ENCODE results near the gene EBF4. TPM values are rescaled to one million over a fixed set of nuclear protein-coding genes. Genes with fewer than 3 reads are reported as not detected.

Gene EBF4
- total and polyA plus RNA-seq, 12 donors, result 2.0 to 8.0 (median 3.7) TPM

DNA sequence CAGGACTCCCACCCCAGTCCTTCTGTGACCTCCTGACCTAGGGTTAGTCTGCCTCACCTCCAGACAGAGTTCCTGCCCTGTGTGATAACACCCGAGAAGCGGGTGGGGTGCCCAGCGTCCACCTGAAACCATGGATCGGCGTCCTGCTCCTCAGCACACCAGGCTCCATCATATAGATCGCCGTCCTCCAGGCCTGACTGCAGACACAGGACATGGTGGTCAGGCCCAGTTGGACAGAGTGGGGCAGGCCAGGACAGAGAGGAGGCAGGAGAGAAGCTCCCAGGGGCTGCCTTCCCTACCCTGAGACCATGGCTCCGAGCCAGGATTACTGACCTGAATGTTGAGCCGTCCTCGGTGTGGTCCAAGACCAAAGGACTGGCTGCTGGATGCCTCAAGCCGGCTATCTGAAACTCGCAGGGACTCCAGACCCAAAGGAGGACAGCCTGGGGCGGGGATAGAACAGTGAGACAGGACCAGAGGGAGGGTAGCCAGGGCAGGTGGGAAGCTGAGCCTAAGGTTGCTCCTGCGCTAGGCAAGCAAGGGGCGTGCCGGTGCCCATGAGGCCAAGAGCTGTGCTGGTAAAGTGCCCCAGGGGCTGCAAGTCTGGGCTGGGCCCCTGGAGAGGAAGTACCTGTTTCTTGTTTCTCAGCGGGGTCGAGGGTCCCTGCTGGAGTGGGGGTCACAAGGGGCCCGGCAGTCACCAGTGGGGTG is 105.7 kb downstream of the EBF4 start:
- 87 to 90% methylated on average over 19 of the region's 19 CpGs for WGBS, 2 donors
- peaks cover 0 to 4% (median 0%) of the 10 kb centered on the region in 11 donors for H3K9me3 ChIP-seq
- no peak for ATAC-seq

DNA sequence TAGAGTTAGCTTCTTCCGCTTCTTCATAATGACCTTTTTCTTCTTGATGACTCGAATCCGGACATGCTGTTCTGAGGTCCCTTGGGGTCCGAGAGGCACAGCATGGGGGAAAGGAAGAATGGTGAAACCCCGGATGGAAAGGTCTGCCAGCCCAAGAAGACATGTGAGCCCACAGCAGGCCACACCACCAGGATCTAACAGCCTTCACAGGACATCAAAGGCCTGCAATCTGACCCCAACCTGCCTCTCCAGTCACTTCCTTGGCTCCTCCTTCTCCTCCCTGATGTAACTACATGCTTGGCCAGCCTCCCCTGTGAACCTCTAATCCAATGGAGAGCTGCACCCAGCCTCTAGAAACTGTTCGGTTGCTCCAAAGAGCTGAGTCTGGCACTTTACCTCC is 106.2 kb downstream of the EBF4 start:
- TF ChIP-seq, protein P1, sequence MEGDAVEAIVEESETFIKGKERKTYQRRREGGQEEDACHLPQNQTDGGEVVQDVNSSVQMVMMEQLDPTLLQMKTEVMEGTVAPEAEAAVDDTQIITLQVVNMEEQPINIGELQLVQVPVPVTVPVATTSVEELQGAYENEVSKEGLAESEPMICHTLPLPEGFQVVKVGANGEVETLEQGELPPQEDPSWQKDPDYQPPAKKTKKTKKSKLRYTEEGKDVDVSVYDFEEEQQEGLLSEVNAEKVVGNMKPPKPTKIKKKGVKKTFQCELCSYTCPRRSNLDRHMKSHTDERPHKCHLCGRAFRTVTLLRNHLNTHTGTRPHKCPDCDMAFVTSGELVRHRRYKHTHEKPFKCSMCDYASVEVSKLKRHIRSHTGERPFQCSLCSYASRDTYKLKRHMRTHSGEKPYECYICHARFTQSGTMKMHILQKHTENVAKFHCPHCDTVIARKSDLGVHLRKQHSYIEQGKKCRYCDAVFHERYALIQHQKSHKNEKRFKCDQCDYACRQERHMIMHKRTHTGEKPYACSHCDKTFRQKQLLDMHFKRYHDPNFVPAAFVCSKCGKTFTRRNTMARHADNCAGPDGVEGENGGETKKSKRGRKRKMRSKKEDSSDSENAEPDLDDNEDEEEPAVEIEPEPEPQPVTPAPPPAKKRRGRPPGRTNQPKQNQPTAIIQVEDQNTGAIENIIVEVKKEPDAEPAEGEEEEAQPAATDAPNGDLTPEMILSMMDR (IDR thresholded peaks at IDR 0.05), result no peak
- peak in 1 of 8 donors; percentile 12 for ATAC-seq
- no peak for DNase-seq
- peaks cover 0 to 25% (median 12%) of the 10 kb centered on the region in 9 donors for H3K4me1 ChIP-seq
- 69 to 73% methylated on average over 6 of the region's 6 CpGs for WGBS, 2 donors
- no peaks in the 10 kb centered on the region for H3K36me3 ChIP-seq
- H3K9me3 ChIP-seq, result peaks cover 0 to 4% (median 0%) of the 10 kb centered on the region in 11 donors
- no peak overlapping the region for H3K4me3 ChIP-seq
- H3K27me3 ChIP-seq, result peaks cover 7 to 98% (median 78%) of the 10 kb centered on the region in 7 donors
- intact Hi-C loops (cut with DNase I), result no loop called here
- H3K27ac ChIP-seq, result no peak overlapping the region

More for the DNA sequence above, 105.7 kb downstream of the EBF4 start:
- H3K27me3 ChIP-seq, result peaks cover 7 to 98% (median 78%) of the 10 kb centered on the region in 7 donors
- H3K4me3 ChIP-seq, result no peak overlapping the region
- no peaks in the 10 kb centered on the region for H3K36me3 ChIP-seq
- TF ChIP-seq, protein P1 (IDR thresholded peaks at IDR 0.05), result no peak
- H3K27ac ChIP-seq, result no peak overlapping the region
- intact Hi-C loops (cut with DNase I), result no loop called here
- DNase-seq, result no peak
- H3K4me1 ChIP-seq, result peaks cover 0 to 25% (median 12%) of the 10 kb centered on the region in 9 donors

DNA sequence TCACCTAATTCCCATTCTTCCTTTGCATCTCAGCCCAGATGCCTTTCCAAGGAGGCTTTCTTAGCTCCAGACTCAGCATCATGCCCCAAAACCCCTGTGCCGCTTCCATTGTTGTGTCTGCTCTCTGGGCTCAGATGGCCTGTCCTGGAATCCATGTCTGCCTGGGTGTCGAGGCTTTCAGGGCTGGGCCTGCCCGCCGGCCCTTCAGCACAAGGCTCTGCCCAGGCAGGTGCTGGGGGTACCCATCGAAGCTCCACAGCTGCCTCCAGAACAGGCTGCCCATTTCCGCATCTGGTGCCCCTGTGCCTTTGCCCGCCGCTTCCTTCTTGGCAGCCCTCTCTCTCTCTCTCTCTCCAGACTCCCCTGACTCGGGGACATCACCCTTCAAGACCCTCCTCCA is 106.7 kb downstream of the EBF4 start:
- Histone ChIP-seq H3K4me1 (peaks cover 0 to 25% (median 12%) of the 10 kb centered on the region in 9 donors), H3K36me3 (no peaks in the 10 kb centered on the region), H3K27me3 (peaks cover 7 to 97% (median 78%) of the 10 kb centered on the region in 7 donors), H3K9me3 (peaks cover 0 to 4% (median 0%) of the 10 kb centered on the region in 11 donors), H3K27ac (no peak overlapping the region), H3K4me3 (peak overlapping the region in 5 of 10 donors; percentile 30 to 54 (median 41))
- TF ChIP-seq, protein P1 (IDR thresholded peaks at IDR 0.05), result no peak
- ATAC-seq (no peak), DNase-seq (no peak)
- WGBS, 2 donors, result 42 to 59% methylated on average over 9 of the region's 9 CpGs
- intact Hi-C loops (cut with DNase I), result no loop called here

DNA sequence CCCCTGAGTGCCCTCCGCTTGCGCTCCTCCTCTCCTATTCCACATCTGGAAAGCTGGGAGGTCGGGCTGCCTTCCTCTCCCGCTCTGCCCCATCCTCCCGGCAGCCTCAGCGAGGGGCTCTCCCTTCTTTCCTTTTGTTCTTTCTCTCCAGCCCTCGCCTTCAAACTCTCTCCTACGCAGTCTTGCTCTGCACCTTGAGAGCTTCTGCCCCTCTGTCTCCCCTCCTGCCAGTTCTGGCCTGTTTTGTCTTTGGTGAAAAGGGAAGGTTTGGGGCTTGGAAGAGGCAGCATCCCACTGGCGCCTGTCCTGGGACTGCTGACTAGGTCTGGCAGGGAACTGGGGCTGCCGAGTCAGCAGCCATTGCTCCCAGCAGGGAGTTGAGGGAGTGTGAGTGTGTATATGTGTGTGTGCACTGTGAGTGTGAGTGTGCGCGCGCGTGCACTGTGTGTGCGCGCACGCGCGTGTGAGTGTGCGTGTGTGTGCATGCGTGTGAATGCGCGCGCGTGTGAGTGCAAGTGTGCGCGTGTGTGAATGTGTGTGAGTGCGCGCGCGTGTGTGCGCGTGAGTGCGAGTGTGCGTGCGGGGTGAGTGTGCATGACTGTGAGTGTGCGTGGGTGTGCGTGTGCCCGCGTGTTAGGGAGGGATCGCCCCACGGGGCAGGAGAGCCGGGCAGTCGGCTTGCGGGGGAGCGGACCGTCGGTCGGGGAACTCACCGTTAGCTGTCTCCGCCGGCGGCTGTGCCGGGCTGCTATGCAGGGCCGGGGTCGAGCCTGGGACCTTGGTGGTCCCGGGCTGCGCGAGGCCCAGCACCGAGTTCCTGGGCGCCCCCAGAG is 107.3 kb downstream of the EBF4 start:
- H3K4me1 ChIP-seq, result peaks cover 0 to 29% (median 12%) of the 10 kb centered on the region in 9 donors
- WGBS, 2 donors, result 2 to 3% methylated on average over 61 of the region's 61 CpGs
- intact Hi-C loops (cut with DNase I), result no loop called here
- peak overlapping the region in 9 of 10 donors; percentile 16 to 54 (median 34) for H3K4me3 ChIP-seq
- ATAC-seq, result peak in 3 of 8 donors; percentile 21 to 36 (median 26)
- no peaks in the 10 kb centered on the region for H3K36me3 ChIP-seq
- TF ChIP-seq, protein P1 (IDR thresholded peaks at IDR 0.05), result no peak
- DNase-seq, result no peak
- peaks cover 0 to 4% (median 0%) of the 10 kb centered on the region in 11 donors for H3K9me3 ChIP-seq
- peak overlapping the region in 1 of 10 donors; percentile 47 for H3K27ac ChIP-seq
- peaks cover 7 to 97% (median 82%) of the 10 kb centered on the region in 7 donors for H3K27me3 ChIP-seq

Data from heart right ventricle (tissue), 16 donors.